Measurements from ENCODE around the gene SUSD3. TPM values are rescaled to one million over a fixed set of nuclear protein-coding genes. Genes with fewer than 3 reads are reported as not detected.
A peak's percentile ranks its signal among the peaks of the same experiment; 100 is the strongest.

Gene SUSD3
- total and polyA plus RNA-seq, 10 of the 15 experiments (the other 5 are each of a cell fraction or from before 2014, with no cell fraction given), result 2.5 to 92.0 (median 31.1) TPM

GRCh38 chr9:93134015-93134739 is 75.7 kb downstream of the SUSD3 start, which contains the start of gene NINJ1 (continued):
- TF ChIP-seq IRF3 (IDR thresholded peaks at IDR 0.05) (no peak), BCL3 (IDR thresholded peaks at IDR 0.05; ENCODE audit: borderline replicate concordance, insufficient read depth, low read depth, low read length, poor library complexity, severe bottlenecking) (peak; percentile 69), PAX5 (IDR thresholded peaks at IDR 0.05; ENCODE audit: borderline replicate concordance, low read depth, low read length) (peak; percentile 68), CBFB (IDR thresholded peaks at IDR 0.05; ENCODE audit: low read depth) (peak; percentile 83), EZH2 (IDR thresholded peaks at IDR 0.05; ENCODE audit: borderline replicate concordance, control insufficient read depth, low read depth, low read length) (no peak), SUPT20H (IDR thresholded peaks at IDR 0.05; ENCODE audit: borderline replicate concordance, control insufficient read depth, low read depth, low read length) (no peak), BHLHE40 (IDR thresholded peaks at IDR 0.05; ENCODE audit: borderline replicate concordance in 1 of 2, low read depth in 2 of 2, low read length in 1 of 2) (peak; percentile 51 to 73; a peak in 1 of 4 replicates), NR2F1 (conservative IDR thresholded peaks at IDR 0.05) (no peak), NFYB (IDR thresholded peaks at IDR 0.05; ENCODE audit: insufficient read depth, low read depth, low read length) (no peak), SPI1 (IDR thresholded peaks at IDR 0.05; ENCODE audit: borderline replicate concordance, insufficient read depth, low read depth, low read length) (no peak), JUND (IDR thresholded peaks at IDR 0.05; ENCODE audit: low read depth, low read length) (no peak), TAF1 (IDR thresholded peaks at IDR 0.05; ENCODE audit: borderline replicate concordance, low read depth, low read length) (peak; percentile 36; the same call in 1 of the 2 replicates), MYB (IDR thresholded peaks at IDR 0.05; ENCODE audit: borderline replicate concordance, low read depth, low read length) (no peak), KDM1A (IDR thresholded peaks at IDR 0.05; ENCODE audit: borderline replicate concordance) (no peak), CEBPB (IDR thresholded peaks at IDR 0.05; ENCODE audit: borderline replicate concordance in 1 of 2, low read depth in 2 of 2, low read length in 2 of 2) (no peak), SIX5 (IDR thresholded peaks at IDR 0.05; ENCODE audit: low read depth, low read length, severe bottlenecking) (no peak), GATAD2B (conservative IDR thresholded peaks at IDR 0.05; ENCODE audit: low read depth) (peak; percentile 88), HDGF (IDR thresholded peaks at IDR 0.05) (no peak), ZSCAN29 (IDR thresholded peaks at IDR 0.05) (no peak), ZNF384 (IDR thresholded peaks at IDR 0.05; ENCODE audit: borderline replicate concordance, low read depth, low read length) (no peak), PKNOX1 (IDR thresholded peaks at IDR 0.05) (no peak), SMAD1 (IDR thresholded peaks at IDR 0.05; ENCODE audit: low read depth, partially characterized antibody) (peak; percentile 45), JUNB (IDR thresholded peaks at IDR 0.05) (no peak), LARP7 (IDR thresholded peaks at IDR 0.05) (no peak), IKZF1 (conservative IDR thresholded peaks at IDR 0.05) (peak; percentile 96), IKZF2 (IDR thresholded peaks at IDR 0.05) (no peak), FOS (IDR thresholded peaks at IDR 0.05; ENCODE audit: borderline replicate concordance, extremely low read depth, insufficient read length) (no peak), NRF1 (conservative IDR thresholded peaks at IDR 0.05; ENCODE audit: low read depth, low read length) (no peak), EED (IDR thresholded peaks at IDR 0.05; ENCODE audit: low read depth) (no peak; the same call in 1 of the 2 replicates)
